Endometrial microvascular endothelial cells (primary cell): ENCODE data around the gene TANGO2. TPM values are rescaled to one million over a fixed set of nuclear protein-coding genes. Genes with fewer than 3 reads are reported as not detected.

Experiments used
- in situ Hi-C: cut with HindIII; loops from 2 replicates; pipeline ENCODE4 v1.10.0; 2017; ENCODE audit warnings: low sequenced_read_pairs, low pct_unique_long_range_greater_than_20kb; ENCODE audit errors: inconsistent ontology term
- total RNA-seq: library from RNA; depleted of rRNA; stranded (reverse); fragments of >200 nt; gene quantifications from one replicate; pipeline ENCODE4 v1.2.3, GENCODE V29; 2015; ENCODE audit errors: inconsistent ontology term

TANGO2 gene
- total RNA-seq, 1 donor from 2014 or later = 48.9 TPM

DNA sequence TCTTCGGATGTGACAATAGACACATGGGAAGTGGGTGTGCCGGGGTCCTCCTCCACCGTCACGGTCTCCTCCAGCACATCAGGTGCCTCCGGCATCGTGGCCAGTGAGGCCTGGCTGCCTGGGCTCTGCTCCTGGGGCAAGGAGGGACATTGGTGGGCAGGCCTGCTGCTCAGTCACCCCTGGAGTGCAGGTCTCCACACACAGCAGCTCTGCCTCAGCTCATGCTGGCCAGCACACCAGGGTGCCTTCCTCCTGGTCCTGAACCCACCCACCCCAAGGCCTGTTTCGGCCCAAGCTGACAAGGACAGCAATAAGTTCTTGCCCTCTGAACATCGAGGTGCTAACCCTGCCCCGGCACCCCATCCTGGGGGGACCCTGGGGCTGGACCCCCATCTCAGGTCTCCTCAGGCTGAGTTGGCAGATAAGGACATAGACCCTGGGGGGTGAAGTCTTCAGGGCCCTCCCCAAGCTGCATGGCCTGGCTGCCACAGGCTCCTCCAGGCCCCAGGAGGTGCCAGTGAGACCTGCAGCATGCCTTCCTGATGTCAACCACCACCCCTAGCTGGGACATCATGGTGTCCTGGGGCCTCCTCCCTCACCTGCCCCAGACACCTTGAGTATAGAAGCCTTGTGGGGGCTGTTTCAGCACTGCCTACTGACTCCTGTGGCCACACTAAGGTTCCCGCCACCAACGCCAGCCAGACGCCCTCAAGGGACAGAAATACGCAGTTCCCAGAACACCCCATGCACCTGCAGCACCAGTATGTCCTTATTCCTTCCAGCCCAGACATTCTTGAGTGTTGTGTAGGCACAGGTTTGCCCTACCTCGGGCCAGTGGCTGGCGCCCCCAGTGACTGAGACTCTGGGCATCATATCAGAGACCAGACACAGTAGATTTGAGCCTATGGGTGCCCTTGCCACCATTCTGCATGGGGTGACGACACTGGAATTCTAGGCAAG, 38.7 kb upstream of the TANGO2 start:
- in situ Hi-C loops = no loop called here

DNA sequence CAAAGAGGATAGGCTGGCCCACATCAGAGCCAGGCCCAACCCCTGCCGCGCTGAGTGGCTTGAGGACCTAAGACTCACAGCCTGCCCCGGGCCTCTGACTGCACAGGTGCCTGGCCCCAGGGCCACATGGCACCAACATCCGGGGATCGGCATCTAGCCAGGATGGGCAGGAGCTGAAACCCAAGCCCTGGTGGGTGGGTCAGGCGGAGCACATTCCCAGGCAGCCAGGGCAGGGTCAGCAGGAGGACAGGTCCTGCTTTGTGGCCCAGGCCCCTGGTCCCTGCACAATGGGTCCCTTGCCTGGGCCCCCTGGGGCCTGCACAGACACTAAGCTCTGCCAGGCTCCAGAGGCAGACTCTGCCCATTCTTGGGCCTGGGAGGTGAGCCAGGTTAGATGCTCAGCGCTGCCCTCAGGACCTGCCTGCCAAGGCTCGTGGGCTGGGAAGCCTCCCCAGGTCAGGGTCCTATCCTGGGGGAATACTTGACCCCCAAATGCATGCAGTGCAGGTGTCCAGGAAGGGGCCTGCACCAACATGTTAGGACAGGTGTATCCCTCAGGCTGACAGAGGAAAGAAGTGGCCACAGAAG, 37.8 kb upstream of the TANGO2 start:
- in situ Hi-C loops = no loop called here

DNA sequence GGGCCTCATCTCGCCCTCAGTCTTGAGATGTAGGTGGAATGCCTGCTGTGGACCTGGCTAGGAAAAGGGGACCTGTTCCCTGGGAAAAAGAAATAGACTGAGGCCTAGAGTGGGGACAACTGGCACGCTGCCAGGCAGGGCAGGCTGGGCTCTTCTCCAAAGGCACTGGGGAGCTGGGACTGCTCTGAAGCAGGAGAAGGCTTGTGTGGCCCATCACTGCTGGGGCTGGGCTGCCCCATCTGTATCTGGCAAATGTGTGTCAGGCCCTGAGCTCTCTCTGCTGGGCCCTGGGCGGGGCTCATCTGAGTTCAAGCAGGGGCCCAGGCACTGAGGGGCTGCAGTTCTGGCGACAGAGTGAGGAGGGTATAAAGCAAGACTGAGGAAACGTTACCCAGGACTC, 37.2 kb upstream of the TANGO2 start:
- in situ Hi-C loops = no loop called here

DNA sequence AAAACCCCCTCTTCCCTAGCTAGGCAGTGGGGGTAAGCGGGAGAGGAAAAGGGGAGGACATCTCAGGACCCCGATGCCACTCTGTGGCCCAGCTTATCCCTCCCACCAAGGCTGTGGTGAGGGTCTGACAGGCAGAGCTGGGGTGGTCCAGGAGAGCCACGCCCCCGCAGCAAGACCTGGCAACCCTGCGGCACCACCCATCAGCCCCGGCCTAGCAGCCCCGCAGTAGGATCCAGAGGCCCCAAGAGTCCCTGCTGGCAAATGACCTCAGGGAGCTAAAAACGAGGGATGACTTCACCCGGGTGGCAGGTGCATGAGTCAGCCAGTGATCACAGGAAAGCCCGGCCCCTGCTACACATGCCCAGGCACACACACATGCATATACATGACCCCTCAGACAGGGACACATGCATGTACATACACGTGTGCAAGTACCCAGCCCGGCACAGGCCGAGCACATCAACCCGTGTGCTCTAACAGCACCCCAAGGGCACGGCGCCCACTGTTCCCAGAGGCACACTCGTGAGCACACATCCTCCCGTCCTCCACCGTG, 36.6 kb upstream of the TANGO2 start:
- in situ Hi-C loops = no loop called here

DNA sequence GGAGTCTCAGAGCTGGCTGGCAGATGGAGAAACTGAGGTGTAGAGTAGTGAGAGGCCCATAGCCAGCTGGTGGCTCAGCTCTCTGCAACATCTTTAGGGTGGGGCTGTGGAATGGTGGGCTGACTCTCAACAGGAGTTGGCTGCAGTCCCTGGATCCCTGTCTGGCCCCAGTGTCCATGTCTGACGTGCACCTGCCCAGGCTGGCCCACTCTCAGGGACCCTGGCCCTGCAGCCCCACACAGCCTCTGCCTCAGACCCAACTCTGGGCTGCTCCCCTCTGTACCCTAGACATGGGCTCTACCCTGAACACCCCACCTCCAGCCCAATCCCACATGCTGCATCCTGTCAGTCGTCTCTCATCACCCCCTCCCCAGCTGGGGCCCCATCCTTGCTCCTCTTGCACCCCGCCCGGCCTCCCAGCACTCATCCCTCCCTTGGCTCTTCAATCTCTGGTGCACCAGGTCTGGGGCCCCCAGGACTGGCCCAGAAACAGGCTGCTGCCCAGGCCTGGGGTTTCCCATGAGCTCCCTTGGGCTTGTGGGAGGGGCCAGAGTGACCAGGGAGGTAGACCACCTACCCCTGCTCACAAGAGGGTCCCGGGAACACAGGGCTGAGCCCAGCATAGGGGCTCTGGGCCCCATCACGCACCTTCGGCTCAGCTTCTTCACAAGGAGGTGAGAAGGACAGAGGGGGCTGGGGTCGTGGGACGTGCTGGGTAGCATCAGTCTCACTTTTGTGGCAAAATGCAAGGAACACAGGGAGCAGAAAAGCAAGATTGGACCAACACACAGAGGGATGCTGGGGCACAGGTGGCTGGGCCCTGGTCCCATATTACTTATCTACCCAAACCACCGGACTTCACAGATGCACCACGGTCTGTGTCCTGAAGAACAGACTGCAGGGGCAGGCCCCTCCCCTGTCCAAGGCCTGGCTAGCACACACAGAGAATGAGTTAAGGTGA, 35.8 kb upstream of the TANGO2 start:
- in situ Hi-C loops = no loop called here

DNA sequence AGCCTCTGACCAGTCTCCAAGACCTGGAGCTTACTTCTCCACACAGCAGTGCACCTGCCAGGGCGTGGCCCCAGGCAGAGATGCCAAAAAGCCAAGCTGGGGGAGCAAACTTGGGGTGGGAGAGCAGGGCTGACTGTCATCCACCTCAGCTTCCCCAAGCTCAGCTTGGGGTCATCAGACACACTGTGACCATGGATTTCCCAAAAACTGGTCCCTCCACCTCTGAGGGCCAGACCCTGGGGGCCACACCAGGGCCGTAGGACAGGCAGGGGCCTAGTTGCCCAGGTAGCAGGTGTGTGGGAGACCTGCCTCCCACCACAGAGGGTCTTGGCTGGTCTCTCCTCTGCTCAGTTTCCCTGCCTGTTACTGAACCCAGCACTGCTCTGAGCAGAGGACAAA, 34.9 kb upstream of the TANGO2 start:
- in situ Hi-C loops = no loop called here

DNA sequence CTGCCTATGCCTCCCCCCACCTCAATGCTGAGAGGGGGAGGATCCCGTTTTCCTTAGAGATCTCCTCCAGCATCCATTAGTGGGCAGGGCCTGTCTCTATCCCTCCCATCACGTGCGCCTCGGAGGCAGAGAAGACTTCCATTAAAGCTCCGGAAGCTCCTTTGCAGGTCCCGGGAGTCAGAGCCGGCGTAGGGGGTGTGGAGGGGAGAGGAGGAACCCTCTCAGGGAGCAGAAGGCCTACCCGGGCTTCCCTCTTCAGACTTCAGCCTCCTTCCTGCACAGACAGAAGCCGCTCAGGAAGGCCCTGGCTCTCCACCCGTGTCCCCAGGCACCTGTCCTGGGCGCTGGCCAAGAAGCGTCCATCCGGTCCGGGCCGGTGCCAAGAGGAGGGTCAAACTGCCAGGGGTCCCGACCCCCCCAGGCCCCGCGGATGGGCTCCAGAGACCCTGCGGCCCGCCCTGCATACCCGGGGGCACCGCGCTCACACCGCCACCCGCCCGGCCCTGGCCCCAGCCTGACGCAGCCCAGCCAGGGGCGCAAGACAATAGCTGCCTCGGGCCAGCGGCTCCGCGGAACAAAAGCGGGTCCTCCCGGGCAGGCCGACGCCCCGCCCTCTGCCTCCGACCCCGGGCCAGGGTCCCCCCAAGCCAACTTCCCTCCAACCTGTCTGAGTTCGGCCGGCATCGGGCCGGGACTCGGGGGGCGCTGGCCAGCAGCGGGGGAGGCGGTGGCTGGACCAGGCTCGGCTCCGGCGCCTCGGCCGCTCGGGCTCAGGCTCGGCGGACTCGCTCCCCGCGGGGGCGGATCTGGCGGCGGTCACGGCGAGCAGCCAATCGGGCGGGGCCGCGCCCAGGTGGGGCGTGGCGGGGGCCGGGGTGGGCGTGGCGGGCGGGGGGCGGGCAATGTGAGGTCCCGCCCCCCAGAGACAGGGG, 34.2 kb upstream of the TANGO2 start:
- in situ Hi-C loops = no loop called here

DNA sequence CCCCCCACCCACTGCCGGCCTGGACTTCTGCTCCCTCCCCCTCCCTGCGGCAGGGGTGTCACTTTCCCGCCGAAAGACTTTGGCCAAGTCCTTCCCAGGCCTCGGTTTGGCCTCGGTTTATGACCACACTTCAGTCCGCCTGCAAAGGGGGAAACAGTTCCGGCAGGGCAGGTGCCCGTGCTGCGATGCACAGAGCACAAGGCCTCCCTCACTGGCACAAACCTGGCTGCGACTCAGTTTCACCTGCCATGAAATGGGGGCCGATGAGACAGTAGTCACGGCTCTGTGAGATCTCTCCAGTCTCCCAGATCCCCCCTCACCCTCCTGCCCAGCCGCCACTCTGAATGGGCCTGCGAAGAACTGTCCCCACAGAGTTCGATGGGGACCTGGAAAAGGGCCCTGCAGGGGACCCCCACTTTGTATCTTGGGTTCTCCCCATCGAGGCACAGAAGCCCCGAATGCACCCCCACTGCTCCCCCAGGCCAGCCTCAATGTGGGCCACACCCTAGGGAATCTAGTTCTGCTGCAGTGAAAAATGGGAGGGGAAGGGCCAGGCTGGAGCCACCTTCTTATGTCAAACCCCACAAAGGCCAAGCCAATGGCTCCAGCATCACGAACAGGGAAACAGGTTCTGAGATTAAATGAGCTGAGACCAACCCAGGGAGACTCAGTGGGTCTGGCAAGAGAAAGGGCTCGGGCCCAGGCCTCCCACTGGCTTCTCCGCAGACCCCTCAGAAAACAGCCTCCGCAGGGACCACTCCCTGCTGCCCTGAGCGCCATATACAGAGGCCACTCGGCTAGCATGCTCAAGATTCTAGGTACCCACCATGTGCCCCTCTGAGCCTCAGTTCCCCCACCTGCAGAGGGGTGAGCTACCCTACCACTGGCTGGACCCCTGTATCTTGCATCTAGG, 33.3 kb upstream of the TANGO2 start:
- in situ Hi-C loops = no loop called here

DNA sequence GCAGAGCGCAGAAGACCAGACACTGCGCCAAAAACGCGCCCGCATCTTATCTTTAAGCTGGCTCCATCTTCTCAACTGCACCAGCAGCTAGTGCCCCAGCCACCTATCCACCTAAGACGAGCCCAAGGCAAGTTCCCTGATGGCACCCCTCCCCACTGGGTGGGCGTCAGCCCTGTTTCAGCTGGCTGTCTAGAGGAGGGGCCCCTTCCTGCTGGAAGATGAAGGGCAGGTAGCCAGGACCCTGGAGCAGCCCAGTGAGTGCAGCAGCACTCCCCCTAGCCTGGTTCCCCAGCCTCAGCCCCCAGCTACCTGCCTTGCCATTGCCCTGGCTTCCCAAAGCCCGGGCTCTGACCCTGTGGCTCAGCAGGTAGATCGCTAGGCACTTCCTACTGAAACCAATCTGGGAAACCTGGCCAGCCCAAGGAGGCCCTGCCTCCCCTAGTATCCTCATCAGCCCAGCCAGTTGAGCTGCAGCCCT, 32.5 kb upstream of the TANGO2 start:
- in situ Hi-C loops = no loop called here

DNA sequence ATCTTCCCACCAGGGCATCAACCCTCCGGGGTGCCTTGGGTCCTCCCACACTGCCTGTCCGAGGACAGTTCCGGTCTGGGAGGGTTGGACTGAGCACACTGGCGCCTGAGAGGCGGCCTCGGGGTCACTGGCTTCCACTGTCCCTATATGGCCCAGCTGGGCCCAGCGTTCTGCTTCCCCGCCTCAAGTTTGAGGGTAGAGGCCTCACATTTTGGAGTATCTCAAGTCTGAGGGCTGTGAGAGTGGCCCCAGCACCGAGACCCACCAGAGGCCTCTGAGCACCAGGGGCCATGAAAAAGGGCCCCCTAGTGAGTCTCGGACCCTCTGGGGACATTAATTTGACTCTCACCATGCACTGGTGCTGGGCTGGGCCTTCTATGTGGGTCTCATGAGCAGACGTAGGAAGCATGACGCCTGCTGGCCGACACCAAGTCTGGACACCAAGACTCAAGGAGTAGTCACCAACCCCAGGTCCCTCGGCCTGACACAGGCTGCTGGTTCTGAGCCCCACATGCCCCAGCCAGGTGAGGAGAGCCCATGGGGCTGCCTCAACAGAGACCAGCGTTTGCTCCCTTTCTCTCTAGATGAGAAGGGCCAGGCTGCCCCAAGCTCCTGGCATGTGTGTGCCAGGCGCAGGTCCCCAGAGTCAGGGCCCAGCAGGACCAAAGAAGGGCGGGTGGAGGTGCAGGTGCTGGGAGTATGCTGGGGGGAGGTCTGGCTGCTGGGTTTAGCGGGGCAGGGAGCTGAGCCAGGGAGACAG, 31.8 kb upstream of the TANGO2 start:
- in situ Hi-C loops = no loop called here

DNA sequence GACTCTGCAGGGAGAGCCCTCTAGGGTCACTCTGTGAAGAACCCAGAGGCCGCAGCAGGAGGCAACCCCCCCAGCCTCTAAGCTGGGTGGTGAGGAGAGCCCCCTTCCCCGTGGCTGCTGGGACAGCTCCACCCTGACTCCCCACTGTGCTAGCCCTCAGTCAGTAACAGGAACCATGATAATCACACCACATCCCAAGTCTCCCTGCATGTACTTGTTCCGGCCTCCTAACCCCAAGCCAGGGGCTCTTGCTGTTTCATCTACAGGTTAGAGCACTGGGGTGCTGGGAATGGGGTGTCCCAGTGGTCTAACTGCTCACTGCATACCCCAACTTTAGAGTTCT, 31.2 kb upstream of the TANGO2 start:
- in situ Hi-C loops = no loop called here

DNA sequence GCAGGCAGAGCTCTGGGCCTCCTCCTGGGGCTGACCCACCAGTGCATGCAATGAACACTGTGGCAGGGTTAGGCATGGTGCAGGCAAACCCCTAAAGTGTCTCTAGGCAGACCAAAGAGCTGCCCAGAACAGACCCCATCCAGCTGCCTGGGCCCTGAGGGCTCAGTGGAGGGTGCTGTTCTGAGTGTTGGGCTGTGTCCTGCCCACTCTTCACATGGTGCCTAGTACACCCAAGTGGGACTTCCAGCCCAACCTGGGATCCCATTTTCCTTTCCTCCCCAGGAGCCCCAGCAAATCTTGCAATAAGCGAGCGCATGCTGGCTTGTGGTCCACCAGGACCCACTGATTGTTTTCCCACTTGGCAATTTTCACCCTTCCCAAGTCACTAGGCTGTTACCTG, 30.7 kb upstream of the TANGO2 start:
- in situ Hi-C loops = no loop called here

DNA sequence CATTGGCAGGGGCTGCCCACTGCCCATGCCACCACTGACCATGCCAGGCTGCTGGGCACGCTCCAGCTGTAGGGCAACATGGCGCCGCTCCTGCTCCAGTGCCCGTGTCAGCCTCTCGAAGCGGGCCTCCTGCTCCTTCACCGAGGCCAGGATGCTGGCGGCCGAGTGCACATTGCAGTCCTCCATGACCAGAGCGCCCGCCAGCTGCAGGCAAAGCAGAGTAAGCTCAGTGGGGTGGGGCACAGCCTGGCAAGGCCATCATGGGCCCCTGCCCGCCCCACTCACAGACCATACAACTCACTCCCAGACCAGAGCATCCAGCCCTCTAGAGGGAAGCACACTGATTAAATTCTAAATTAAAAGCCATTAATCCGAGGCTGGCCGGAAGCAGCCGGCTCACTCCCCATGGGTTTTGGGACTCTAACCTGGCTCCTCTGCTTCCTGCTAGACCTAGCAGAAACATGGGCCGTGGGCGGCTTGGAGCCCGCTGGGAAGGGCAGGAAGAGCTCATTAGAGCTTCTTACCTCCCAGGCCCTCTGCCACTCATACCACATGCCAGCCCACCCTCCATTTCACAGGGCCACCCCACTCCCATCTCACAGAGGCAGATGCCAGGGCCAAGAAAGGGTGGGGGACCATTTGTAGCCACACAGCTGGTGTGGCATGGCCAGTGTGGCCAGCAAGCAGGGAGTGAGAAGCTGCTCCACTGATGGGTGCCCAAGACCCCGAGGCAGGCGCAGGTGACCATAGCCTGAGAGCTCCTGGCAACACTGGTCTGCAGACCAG, 30.1 kb upstream of the TANGO2 start:
- in situ Hi-C loops = no loop called here

DNA sequence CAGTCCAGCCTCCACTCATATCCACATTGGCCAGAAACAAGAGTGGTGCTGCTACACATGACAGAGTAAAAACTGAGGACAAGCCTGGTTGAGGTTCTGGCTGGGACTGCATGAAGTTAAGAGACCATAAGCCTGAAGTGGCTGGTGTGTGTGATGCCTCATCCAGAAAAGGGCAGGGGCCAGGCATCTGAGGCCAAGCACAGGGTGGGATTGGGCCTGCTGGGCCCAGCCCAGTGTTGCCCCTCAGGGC, 29.6 kb upstream of the TANGO2 start:
- in situ Hi-C loops = no loop called here

DNA sequence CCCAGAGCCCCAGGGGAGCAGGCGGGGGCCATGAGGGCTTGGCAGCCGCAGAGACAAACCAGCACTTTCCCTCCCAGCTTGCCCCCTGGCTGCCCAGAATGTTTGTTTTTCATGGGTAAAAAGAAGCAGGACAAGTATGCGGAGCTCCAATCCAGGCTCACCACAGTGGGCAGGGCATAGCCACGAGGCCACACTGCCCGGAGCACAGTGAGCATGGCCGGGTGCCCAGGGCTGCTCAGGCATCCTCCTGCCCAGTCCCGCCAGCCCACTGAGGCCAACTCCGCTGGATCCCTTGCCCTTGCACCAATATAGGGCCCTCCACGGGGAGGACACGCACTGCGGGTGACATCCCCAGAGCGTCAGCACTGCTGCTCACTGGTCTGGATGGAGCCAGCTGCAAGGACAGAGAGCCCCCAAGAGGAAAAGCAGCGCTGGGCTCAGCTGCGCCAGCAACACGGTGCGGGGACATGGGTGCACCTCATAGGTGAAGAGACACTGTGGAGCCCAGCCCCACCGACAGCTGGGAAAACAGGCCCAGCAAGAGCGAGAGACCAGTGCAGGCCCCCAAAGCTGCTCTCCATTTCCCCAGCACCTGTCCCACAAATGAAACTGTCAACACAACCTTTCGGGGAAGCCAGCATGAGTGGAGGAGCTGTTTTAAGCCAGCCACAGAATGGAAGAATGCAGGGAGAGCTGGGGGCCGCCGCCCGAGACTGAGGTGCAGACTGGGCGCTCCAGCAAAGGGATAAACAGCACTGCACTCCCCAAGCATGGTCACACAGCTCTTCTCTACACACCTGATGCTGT, 29.1 kb upstream of the TANGO2 start:
- in situ Hi-C loops = no loop called here
